GM18861 (cell line): ENCODE data around the gene CDC42EP4.
"Not testable (repeated sequence)": the region's sequence is repeated elsewhere in the genome, so short reads cannot be mapped to it uniquely, and the experiment has no call there.

ENCODE experiments used
- ATAC-seq: cut with Tn5 transposase; IDR thresholded peaks from one replicate; pipeline ENCODE4 v1.9.1; 2021; ENCODE audit not compliant: unreplicated experiment

The CDC42EP4 gene

DNA sequence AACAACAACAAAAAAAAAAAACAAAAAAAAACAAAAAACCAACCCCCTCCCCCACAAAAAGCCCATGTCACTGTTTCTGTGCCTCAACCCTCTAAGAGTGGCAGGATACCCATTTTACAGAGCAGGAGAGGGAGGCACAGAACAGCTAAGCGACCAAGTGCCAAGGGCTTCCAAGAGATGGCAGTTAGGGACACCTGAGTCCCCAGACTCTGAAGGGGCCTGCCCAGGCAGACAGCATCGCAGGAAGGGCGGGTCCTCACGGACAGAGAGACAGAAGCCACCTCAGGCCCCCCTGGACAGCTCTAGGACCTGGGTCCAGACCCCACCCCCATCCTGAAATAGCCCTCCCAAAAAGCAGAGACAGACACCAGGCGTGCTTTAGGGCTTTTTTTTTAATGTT, 28.6 kb downstream of the CDC42EP4 start:
- no peak for ATAC-seq

DNA sequence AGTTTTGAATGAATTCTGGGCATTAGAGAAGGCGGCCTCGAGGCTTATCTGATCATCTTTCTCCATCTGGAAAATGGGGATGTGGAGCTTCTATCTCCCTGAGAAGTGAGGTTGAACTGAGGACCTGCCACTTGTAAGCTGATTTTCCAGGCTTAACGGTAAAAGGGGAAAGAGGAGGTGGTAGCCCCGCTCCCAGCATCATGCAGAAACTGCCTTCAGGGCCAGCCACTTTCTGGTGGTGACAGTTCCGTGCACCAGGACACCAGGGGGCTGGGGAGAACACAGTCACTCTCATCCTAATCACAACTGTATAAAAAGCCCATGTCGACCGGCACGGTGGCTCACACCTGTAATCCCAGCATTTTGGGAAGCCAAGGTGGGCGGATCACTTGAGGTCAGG, 29.2 kb downstream of the CDC42EP4 start:
- no peak for ATAC-seq

DNA sequence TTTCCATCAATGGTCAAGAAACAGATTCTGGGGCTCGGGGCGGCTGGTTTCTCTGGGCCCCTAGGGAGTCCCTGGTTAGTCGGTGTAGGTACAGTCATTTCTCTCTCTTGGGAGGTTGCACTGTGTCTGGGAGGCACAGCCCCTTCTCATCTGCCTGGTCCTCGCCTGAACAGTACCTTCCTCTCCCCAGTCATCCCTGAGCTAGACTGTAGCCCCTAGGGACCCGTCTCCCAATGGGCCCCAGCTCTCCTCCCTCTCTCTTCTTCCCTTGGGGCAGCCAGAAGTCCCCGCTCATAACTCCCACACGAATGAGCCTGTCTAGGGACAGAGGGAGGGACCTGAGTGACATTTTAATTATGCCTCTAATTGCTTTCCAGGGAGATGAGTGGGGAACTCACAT, 29.9 kb downstream of the CDC42EP4 start:
- ATAC-seq, result peak; percentile 91

DNA sequence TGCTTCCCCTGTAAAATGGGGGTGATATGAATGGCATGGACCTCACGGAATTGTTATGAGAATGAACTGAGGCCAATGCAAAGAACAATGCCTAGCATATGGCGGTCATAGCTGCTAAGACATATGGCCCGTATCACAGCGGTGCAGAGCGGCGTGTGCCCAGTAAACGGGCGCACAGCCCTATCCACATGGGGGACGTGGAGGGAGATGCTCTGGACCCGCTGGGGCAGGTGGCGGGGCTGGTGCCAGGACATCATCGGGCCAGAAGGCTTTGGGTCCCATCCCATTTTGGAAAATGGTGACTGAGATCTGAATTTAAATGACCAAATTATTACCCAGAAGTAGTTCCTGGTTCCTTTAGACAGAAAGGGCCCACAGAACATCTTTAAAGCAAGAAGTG, 31.6 kb downstream of the CDC42EP4 start:
- no peak for ATAC-seq

DNA sequence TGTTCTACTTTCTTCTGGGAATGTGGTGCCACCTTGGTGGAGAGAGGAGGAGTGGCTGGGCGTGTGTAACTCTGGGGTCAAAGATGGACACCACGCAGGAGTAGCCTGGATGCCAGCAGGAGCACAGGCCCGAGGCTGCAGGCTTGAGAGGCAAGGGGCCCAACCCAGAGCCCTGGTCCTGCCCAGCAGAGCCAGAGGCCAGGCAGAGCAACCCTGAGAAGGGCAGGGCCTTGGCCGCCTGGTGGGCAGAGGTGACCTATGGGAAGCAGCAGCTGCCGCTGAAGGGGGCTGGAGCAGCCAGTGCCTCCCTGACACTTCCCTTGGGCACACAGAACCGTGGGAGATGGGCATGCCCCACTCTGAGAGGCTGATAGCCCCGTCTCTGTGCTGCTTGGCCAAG, 32.1 kb downstream of the CDC42EP4 start:
- ATAC-seq, result no peak

DNA sequence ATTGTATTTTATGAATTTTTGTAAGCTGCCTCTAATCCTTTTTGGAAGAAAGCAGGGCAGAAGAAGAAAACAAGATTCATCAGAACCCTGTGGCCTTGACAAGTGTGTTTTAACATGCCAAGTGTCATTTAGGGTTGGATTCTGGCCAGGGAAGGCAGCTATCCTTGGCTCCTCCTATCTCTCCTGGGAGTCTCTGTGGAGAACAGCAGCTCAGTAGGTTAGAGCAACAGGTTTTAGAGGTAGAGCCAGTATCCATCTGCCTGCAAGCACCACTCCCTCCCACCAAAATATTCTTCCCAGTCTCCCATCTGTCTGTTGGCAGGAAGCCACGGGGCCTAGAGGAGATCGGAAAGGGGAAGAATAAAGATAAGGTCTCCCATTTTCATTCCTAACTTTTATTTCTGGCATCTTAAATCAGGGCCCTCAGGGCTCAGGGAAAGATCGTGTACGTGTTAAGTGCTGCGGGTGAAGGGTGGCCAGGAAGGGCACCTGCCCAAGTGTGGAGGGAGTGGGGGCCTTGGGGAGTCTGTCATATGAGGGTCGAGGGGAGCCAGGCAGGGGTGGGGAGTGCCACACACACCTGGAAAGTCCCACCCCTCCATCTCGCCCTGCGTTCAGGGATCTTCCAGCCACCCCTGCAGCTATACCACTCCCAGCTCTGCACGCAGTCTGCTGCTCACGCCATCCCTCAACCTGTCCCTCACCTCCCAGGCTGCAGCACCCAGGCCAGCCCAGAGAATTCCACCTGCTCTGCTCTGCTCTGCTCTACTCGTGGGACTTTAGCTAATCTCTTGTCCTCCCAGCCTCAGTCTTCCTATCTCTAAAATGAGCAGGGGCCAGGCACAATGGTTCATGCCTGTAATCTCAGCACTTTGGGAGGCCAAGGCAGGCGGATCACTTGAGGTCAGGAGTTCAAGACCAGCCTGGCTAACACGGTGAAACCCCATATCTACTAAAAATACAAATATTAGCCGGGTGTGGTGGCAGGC, 33.0 kb downstream of the CDC42EP4 start:
- no peak for ATAC-seq

DNA sequence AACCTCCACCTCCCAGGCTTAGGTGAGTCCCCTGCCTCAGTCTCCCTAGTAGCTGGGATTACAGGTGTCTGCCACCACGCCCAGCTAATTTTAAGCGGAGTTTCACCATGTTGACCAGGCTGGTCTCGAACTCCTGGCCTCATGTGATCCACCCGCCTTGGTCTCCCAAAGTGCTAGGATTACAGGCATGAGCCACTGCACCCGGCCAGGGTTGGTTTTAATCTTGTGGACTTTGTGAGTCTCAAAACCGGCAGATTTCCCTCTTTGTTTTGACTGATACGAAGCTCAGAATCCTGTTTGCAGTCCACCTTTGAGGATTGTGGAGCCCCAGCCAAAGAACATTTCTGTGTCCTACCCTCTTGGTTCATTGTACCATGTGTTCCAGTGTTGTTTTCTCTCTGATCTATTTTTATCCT, 33.7 kb downstream of the CDC42EP4 start:
- ATAC-seq, result no peak

DNA sequence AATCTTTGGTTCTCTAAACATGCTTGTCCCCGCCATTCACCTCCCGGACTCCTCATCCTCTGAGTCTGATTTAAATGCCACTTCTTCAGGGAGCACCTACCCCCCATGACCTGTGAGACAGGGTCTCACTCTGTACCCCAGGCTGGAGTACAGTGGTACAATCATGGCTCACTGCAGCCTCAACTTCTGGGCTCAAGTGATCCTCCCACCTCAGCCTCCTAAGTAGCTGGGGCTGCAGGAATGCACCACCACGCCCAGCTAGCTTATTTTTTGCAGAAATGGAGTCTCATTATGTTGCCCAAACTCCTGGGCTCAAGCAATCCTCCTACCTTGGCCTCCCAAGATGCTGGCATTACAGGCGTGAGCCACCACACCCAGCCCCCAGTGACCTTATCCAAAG, 37.3 kb downstream of the CDC42EP4 start:
- no peak for ATAC-seq

DNA sequence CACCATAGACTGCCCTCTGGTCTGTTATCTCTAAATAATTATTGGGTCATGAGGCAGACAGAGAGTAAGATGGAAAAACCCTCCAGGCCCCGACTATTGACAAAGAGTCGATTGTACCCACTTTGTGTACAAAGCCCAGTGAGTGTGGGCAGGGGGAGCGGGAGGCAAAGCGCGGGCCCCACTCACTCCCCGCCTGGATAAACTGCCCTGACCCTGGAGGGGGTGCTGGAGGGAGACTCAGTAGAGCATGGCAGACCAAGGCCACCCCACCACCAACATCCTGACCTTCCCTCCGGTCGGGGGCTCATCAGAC, 38.9 kb downstream of the CDC42EP4 start:
- no peak for ATAC-seq

DNA sequence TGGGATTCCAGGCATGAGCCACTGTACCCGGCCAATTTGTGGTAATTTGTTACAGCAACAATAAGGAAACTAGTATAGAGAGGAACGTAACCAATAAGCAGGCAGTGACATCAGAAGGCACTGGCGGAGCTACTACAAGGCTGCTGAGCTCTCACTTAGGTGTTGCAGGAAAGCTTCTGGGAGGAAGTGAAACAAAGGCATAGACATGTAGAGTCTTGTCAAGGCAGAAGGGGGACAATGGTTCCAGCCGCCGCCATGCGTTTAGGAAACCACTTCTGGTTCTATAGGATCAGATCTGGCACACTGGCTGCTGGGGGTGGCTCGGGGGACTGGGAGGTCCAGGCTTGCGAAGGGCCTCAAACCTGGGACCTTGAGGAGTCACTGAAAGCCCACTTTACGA, 40.7 kb downstream of the CDC42EP4 start:
- peak; percentile 95 for ATAC-seq

DNA sequence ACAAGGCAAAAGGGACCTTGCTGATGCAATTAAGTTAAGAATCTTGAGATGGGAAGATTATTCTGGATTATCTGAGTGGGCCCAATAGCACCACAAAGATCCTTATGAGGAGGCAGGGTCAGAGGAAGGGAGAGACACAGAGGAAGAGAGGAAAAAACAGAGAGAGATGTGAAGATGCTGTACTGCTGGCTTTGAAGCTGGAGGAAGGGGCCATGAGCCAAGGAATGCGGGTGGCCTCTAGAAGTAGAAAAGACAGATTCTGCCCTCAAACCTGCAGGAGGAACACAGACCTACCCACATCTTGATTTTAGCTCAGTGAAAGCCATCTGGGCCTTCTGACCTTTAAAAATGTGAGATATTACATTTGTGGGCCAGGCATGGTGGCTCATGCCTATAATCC, 42.0 kb downstream of the CDC42EP4 start:
- ATAC-seq, result no peak

DNA sequence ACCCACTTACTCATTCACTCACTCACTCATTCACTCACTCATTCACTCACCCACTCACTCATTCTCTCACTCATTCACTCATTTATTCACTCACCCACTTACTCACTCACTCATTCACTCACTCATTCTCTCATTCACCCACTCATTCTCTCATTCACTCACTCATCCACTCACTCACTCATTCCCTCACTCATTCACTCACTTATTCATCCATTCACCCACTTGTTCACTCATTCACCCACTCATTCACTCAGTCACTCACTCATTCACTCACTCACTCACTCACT, 42.5 kb downstream of the CDC42EP4 start:
- ATAC-seq, result no peak

DNA sequence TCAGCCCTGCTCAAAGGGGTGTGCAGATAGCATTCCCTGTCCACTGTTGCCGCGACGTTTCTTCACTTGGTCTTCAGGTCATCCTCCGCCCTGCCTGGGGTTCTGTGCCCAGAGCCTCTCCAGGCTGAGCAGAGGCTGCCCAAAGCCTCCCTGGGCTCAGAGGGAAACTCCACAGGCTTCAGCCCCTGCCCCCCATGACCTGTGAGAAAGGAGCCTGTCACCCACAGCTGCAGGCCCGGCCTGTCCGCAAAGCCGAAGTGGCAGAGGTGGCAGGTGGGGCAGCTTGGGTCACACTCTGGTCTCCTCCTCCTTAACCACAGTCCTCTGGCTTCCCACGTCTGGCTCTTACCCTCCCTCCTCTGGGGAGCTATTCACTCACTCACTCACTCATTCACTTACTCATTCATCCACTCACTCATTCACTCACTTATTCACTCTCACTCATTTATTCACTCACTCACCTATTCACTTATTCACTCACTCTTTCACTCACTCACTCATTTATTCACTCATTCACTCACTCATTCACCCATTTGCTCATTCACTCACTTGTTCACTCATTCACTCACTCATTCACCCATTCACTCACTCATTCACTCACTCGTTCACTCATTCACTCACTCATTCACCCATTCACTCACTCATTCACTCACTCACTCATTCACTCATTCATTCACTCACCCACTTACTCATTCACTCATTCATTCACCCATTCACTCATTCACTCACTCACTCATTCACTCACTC, 43.0 kb downstream of the CDC42EP4 start:
- ATAC-seq, result no peak

DNA sequence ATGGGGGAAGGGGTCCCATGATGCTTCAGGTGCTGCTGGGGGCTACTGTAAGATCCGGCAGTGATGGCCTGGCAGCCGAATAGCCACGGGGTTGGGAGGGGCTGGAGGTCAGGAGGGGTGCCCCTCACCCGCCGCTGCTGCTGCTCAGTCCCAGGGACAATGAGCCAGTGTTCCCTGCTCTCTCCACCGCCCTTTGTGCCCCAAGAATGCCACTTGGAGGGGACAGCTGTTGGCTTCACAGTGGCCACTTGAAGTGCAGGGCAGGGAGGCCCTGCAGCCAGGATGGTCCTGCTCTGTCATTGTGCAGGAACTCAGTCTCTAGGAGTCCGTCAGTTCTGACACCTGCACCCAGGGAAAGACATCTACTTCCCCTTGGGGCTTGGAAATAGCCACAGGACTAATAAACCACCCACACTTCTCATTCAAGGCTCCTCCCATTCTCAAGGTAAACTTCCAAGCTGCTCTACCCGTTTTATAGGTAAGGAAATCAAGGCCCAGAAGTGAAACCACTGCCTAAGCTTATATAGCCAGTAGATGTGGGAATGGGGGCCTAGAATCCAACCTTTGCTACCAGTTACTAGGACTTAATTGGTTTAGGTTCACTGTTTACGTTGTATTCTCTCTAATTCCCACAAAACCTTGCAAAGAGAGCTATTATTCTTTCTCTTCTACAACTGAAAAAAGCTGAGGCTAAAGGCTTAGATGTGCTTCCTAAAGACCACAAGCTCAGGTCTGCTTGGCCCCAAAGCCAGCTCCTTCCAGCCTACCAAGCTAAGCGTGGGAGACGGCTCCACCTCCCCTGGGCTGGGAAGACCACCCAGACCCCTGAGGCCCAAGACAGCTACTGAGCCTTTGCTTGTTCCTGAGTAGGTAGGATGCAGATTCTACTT, 43.9 kb downstream of the CDC42EP4 start:
- no peak for ATAC-seq

DNA sequence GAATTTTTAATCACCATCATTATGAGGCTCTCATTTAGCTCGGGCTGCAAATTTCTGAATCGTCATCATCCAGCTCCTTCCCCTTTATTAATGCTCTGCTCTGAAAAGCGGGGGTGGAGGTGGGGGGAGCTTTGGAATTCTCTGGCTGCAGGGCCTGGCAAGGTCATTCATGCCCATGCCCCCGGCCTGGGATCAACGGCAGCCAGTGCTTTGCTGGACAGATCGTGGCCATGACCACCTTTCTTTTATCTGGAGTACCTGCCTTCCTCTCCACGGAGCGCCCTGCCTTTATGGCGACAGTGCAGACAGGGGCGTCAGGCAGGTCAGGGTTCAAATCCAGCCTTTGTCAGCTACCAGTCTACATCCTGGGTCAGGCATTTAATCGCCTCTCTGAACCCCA, 45.0 kb downstream of the CDC42EP4 start:
- no peak for ATAC-seq

DNA sequence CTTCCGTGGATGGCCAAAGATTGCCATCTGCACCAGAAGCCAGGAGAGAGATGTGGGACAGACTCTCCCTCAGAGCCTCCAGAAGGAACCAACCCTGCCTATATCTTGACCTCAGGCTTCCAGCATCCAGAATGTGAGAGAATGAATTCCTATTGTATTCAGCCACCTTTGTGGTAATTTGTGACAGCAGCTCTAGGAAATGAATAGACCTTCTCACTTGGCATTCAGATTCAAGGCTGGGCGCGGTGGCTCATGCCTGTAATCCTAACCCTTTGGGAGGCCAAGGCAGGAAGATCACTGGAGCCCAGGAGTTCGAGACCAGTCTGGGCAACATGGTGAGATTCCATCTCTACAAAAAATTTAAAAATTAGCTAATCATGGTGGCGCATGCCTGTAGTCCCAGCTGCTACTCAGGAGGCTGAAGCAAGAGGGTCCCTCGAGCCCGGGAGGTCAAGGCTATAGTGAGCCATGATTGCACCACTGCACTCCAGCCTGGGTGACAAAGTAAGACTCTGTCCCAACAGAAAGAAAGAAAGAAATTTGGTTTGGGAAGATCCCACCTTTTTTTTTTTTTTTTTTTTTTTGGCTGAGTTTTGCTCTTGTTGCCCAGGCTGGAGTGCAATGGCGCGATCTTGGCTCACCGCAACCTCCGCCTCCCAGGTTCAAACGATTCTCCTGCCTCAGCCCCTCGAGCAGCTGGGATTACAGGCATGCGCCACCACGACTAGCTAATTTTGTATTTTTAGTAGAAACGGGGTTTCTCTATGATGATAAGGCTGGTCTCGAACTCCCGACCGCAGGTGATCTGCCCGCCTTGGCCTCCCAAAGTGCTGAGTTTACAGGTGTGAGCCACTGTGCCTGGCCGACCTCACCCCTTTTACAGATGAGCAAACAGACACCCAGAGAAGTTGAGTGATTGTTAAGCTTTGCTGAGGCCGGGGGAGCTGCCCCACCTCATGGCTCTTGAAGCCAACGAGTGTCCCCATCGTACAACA, 45.9 kb downstream of the CDC42EP4 start:
- ATAC-seq, result no peak

DNA sequence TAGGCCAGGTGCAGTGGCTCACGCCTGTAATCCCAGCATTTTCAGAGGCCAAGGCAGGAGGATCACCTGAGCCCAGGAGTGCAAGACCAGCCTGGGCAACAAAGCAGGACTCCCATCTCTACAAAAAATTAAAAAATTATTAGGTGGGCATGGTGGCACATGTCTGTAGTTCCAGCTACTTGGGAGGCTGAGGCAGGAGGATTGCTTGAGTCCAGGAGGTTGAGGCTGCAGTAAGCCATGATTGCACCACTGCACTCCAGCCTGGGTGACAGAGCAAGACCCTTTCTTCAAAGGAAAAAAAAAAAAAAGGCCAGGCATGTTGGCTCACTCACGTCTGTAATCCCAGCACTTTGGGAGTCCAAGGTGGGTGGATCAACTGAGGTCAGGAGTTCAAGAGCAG, 47.4 kb downstream of the CDC42EP4 start:
- not testable (repeated sequence) for ATAC-seq

DNA sequence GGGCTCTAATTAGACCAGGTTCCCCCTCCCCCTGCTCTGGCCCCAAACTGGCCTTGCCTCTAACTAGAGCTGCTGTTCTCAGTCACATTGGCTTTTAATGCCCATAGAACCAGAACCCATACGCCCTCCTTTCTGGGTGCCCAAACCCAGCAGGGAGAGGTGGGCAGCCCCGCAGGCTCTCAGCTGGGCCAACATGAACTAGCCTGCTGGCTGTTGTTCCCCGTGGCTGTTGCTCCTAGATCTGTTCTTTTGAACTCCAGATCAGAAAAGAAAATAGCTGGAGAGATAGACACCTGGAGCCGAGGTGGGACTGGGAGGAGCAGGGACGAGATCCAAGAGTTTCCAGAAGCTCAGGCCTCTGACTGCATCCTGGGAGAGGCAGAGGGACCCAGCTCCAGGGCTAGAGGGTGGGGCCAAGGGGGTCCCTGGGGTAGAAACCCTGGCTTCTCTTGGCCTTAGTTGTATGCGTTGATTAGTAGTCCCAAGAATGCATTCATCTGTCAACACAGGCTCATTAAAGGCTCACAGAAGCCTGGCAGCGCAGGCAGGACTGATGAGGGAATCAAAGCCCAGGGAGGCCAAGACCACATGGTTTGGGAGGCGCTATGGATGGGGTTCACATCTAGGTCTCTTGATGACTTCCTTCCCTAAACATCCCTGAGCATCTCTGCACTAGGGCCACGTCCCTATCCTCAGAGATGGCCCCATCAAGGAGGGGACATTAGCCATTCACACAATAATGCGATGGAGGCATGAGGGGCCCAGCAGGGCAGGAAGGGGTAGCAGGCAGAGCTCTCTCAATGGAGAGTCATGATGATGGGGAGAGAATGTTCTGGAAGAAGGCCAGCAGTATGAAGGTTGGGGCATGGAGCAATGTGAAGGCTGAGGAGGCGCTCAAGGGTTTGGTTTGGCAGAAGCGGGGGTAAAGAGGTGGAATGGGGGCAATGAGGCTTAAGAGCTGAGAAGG, 48.8 kb downstream of the CDC42EP4 start:
- no peak for ATAC-seq
